ENCODE data around the gene LRRC1.

DNA sequence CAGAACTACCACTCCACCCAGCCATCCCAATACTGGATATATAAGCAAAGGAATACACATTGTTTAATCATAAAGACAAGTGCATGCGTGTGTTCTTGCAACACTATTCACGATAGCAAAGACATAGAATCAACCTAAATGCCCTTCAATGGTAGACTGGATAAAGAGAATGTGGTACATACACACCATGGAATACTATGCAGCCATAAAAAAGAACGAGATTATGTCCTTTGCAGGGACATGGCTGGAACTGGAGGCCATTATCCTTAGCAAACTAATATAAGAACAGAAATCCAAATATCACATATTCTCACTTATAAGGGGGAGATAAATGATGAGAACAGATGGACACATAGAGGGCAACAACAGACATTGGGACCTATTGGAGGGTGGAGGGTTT is 156.6 kb downstream of the LRRC1 start:
- TF ChIP-seq GATA3 (IDR thresholded peaks at IDR 0.05; ENCODE audit: low read depth, low read length) (no peak), GATA2 (IDR thresholded peaks at IDR 0.05; ENCODE audit: low read depth, low read length) (no peak)
